WTC11 (cell line): ENCODE data around the gene CD244.

Experiments
- CREB1 ChIP-seq: sonication (generic); formaldehyde crosslinking; IDR thresholded peaks from 2 replicates; pipeline ENCODE4 v1.8.0; 2023; ENCODE audit warnings: mild to moderate bottlenecking, missing genetic modification reagents
- ETV6 ChIP-seq: sonication (generic); formaldehyde crosslinking; IDR thresholded peaks from 2 replicates; pipeline ENCODE4 v1.8.1; 2022; ENCODE audit warnings: mild to moderate bottlenecking, missing genetic modification reagents
- FOXK1 ChIP-seq: sonication (generic); formaldehyde crosslinking; IDR thresholded peaks from 2 replicates; pipeline ENCODE4 v1.8.0; 2022; ENCODE audit warnings: mild to moderate bottlenecking, moderate library complexity, missing genetic modification reagents
- HMGA2 ChIP-seq: fragments of 250-450 bp; sonication (Bioruptor Pico); IDR thresholded peaks from 2 replicates; pipeline ENCODE4 v1.4.0; 2021; ENCODE audit warnings: mild to moderate bottlenecking, moderate library complexity
- SMAD3 ChIP-seq: sonication (generic); formaldehyde crosslinking; IDR thresholded peaks from 2 replicates; pipeline ENCODE4 v1.8.0; 2022; ENCODE audit warnings: missing genetic modification reagents, mild to moderate bottlenecking, borderline replicate concordance
- SMAD4 ChIP-seq: sonication (generic); formaldehyde crosslinking; IDR thresholded peaks from 2 replicates; pipeline ENCODE4 v1.8.0; 2022; ENCODE audit warnings: mild to moderate bottlenecking, missing genetic modification reagents
- TEAD4 ChIP-seq: sonication (generic); formaldehyde crosslinking; IDR thresholded peaks from 2 replicates; pipeline ENCODE4 v1.8.0; 2022; ENCODE audit warnings: mild to moderate bottlenecking, missing genetic modification reagents
- TF ChIP-seq, protein P1 (sequence below): sonication (generic); formaldehyde crosslinking; IDR thresholded peaks from 2 replicates; pipeline ENCODE4 v1.8.0; 2022; ENCODE audit warnings: mild to moderate bottlenecking, missing genetic modification reagents
- TF ChIP-seq, protein P2 (sequence below): sonication (generic); formaldehyde crosslinking; IDR thresholded peaks from 2 replicates; pipeline ENCODE4 v1.8.1; 2022; ENCODE audit warnings: mild to moderate bottlenecking, missing genetic modification reagents, moderate library complexity, borderline replicate concordance
- TF ChIP-seq, protein P3 (sequence below): fragments of 200-600 bp; IDR thresholded peaks from 2 replicates; pipeline ENCODE4 v1.8.0; 2022; ENCODE audit warnings: antibody characterized with exemption
- TF ChIP-seq, protein P4 (sequence below): sonication (generic); formaldehyde crosslinking; conservative IDR thresholded peaks from 2 replicates; pipeline ENCODE4 v1.8.1; 2022; ENCODE audit warnings: mild to moderate bottlenecking, missing genetic modification reagents
- TF ChIP-seq, protein P5 (sequence below): sonication (generic); formaldehyde crosslinking; IDR thresholded peaks from 2 replicates; pipeline ENCODE4 v1.8.1; 2023; ENCODE audit warnings: mild to moderate bottlenecking, missing genetic modification reagents, moderate library complexity
- TF ChIP-seq, protein P6 (sequence below): sonication (generic); formaldehyde crosslinking; IDR thresholded peaks from 2 replicates; pipeline ENCODE4 v1.8.1; 2022; ENCODE audit warnings: low read depth, mild to moderate bottlenecking, moderate library complexity, missing genetic modification reagents, borderline replicate concordance

DNA sequence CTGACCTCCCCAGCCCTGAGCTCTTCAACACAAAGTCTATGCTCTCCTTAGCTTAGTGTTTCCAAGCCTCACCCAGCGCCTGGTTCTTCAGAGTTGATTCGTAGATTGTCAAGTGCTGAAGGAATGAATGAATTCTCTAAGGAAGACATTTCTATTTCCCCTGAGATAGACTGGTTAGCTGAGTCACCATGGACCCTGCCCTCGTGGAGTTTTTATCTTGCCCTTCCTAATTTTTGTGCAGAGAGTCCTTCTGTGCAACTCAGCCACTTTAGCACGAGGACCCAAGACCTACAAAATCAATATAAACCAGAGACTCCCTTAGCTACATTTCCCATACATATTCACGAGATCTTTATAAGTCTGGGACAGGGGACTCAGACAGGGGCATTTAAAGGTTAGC, 2.6 kb upstream of the CD244 start:
- TF ChIP-seq, protein P1, sequence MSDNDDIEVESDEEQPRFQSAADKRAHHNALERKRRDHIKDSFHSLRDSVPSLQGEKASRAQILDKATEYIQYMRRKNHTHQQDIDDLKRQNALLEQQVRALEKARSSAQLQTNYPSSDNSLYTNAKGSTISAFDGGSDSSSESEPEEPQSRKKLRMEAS (CRISPR knock-in tag) = no peak
- TF ChIP-seq, protein P2, sequence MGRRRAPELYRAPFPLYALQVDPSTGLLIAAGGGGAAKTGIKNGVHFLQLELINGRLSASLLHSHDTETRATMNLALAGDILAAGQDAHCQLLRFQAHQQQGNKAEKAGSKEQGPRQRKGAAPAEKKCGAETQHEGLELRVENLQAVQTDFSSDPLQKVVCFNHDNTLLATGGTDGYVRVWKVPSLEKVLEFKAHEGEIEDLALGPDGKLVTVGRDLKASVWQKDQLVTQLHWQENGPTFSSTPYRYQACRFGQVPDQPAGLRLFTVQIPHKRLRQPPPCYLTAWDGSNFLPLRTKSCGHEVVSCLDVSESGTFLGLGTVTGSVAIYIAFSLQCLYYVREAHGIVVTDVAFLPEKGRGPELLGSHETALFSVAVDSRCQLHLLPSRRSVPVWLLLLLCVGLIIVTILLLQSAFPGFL (CRISPR knock-in tag) = no peak
- TF ChIP-seq, protein P3, sequence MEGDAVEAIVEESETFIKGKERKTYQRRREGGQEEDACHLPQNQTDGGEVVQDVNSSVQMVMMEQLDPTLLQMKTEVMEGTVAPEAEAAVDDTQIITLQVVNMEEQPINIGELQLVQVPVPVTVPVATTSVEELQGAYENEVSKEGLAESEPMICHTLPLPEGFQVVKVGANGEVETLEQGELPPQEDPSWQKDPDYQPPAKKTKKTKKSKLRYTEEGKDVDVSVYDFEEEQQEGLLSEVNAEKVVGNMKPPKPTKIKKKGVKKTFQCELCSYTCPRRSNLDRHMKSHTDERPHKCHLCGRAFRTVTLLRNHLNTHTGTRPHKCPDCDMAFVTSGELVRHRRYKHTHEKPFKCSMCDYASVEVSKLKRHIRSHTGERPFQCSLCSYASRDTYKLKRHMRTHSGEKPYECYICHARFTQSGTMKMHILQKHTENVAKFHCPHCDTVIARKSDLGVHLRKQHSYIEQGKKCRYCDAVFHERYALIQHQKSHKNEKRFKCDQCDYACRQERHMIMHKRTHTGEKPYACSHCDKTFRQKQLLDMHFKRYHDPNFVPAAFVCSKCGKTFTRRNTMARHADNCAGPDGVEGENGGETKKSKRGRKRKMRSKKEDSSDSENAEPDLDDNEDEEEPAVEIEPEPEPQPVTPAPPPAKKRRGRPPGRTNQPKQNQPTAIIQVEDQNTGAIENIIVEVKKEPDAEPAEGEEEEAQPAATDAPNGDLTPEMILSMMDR = no peak
- TF ChIP-seq, protein P4, sequence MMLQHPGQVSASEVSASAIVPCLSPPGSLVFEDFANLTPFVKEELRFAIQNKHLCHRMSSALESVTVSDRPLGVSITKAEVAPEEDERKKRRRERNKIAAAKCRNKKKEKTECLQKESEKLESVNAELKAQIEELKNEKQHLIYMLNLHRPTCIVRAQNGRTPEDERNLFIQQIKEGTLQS (CRISPR knock-in tag) = no peak
- no peak for TF ChIP-seq ETV6
- no peak for TF ChIP-seq HMGA2 (CRISPR knock-in tag)
- no peak for TF ChIP-seq CREB1 (CRISPR knock-in tag)
- no peak for TF ChIP-seq SMAD3 (CRISPR knock-in tag)
- TF ChIP-seq, protein P5, sequence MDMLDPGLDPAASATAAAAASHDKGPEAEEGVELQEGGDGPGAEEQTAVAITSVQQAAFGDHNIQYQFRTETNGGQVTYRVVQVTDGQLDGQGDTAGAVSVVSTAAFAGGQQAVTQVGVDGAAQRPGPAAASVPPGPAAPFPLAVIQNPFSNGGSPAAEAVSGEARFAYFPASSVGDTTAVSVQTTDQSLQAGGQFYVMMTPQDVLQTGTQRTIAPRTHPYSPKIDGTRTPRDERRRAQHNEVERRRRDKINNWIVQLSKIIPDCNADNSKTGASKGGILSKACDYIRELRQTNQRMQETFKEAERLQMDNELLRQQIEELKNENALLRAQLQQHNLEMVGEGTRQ (CRISPR knock-in tag) = no peak
- TF ChIP-seq, protein P6, sequence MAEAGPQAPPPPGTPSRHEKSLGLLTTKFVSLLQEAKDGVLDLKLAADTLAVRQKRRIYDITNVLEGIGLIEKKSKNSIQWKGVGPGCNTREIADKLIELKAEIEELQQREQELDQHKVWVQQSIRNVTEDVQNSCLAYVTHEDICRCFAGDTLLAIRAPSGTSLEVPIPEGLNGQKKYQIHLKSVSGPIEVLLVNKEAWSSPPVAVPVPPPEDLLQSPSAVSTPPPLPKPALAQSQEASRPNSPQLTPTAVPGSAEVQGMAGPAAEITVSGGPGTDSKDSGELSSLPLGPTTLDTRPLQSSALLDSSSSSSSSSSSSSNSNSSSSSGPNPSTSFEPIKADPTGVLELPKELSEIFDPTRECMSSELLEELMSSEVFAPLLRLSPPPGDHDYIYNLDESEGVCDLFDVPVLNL (CRISPR knock-in tag) = no peak
- no peak for TF ChIP-seq FOXK1 (CRISPR knock-in tag)
- no peak for TF ChIP-seq TEAD4 (CRISPR knock-in tag)
- no peak for TF ChIP-seq SMAD4 (CRISPR knock-in tag)
